ENCODE results near the gene HELZ2. TPM values are rescaled to one million over a fixed set of nuclear protein-coding genes. Genes with fewer than 3 reads are reported as not detected.

HELZ2 gene
- total and polyA plus RNA-seq, 2 experiments from 2014 or later, result 5.2 to 48.9 TPM

GRCh38 chr20:63591786-63592355 lies 17.8 kb upstream of the HELZ2 start (continued):
- TF ChIP-seq ZNF462 (CRISPR knock-in tag; IDR thresholded peaks at IDR 0.05) (no peak), EZH2 (IDR thresholded peaks at IDR 0.05; ENCODE audit: low read depth, unreplicated experiment) (no peak), ZNF331 (CRISPR knock-in tag; IDR thresholded peaks at IDR 0.05; ENCODE audit: low read depth) (no peak), EZH2phosphoT487 (IDR thresholded peaks at IDR 0.05; ENCODE audit: unreplicated experiment) (no peak), ETS1 (IDR thresholded peaks at IDR 0.05) (no peak)

GRCh38 chr20:63591147-63591533 lies 17.1 kb upstream of the HELZ2 start:
- H3K79me2 ChIP-seq (replicated peaks; ENCODE audit: insufficient read depth), result no peaks in the 10 kb centered on the region
- H3K9me2 ChIP-seq (ENCODE audit: insufficient read depth), result no peaks in the 10 kb centered on the region
- no peak overlapping the region for H3K4me2 ChIP-seq
- Mint-ChIP-seq H3K36me3 (ENCODE audit: low read depth) (peaks cover 18% of the 10 kb centered on the region), H3K4me3 (no peak overlapping the region), H3K27me3 (ENCODE audit: insufficient read depth, low read depth, poor library complexity) (peaks cover 3% of the 10 kb centered on the region), H3K9me3 (no peaks in the 10 kb centered on the region), H3K27ac (no peak overlapping the region; the same call in 1 of the 2 replicates), H3K4me1 (no peaks in the 10 kb centered on the region)
- TF ChIP-seq NANOG (IDR thresholded peaks at IDR 0.05; ENCODE audit: borderline replicate concordance) (no peak), ZNF114 (CRISPR knock-in tag; IDR thresholded peaks at IDR 0.05) (no peak), POLR2AphosphoS5 (IDR thresholded peaks at IDR 0.05; ENCODE audit: low read depth) (no peak), CREB1 (CRISPR knock-in tag; IDR thresholded peaks at IDR 0.05; ENCODE audit: low read depth) (no peak)
- no peak for DNase-seq (ENCODE audit: low spot score)
- no peak overlapping the region for H3K27ac ChIP-seq (ENCODE audit: low read depth)
- no peaks in the 10 kb centered on the region for H4K20me1 ChIP-seq (replicated peaks; ENCODE audit: insufficient read depth)
- no peak for ATAC-seq
- H3K4me3 ChIP-seq, result no peak overlapping the region
- H3K27me3 ChIP-seq (ENCODE audit: insufficient read depth), result no peaks in the 10 kb centered on the region
- no peaks in the 10 kb centered on the region for H3K36me3 ChIP-seq (ENCODE audit: insufficient read depth)
- no peaks in the 10 kb centered on the region for H3K4me1 ChIP-seq (ENCODE audit: insufficient read depth)
- no peak overlapping the region for H2AFZ ChIP-seq
- H3F3A ChIP-seq (replicated peaks; ENCODE audit: low read depth), result 0 out of 2 replicates have a peak, but pooled peaks cover 2% of the 10 kb centered on the region
